ENCODE measurements around the gene LSP1.

DNA sequence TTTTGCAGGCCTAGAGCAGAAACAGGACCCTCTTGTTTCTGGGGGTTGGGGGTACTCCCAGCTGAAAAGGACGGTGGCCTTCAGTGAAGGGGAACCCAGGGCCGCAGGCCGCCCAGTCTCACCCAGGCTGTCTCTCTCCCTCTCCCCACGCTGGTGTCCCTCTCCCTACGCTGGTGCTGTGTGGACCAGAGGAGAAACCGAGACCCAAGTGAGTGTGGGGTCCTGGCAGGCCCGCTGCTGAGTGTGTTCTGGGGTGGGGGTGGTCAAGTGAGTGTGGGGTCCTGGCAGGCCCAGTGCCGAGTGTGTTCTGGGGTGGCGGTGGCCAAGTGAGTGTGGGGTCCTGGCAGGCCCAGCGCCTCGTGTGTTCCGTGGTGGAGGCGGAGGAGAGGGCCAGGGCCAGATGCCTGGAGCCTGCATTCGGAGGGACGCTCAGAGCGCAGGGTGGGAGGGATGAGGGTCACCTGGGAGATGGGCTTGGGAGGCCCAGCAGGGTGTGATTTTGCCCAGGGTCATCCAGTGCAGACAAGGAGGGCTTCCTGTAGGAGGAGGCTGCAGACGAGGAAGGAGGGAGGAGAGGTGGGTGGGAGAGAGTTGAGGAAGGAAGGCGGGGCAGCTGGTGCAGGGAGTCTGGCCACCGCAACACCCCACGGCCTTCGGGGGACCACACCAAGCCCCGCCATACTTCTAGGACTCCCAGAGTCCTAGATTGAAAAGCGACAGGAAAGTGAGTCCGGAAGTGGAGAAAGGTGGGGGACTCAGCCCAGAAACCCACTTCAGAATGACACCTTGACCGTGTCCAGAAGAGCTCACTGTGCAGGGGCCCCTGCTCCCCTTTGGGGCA is 77.0 kb downstream of the LSP1 start:
- TF ChIP-seq TAF1 (IDR thresholded peaks at IDR 0.05; ENCODE audit: borderline replicate concordance, low read depth, low read length) (no peak), POLR2A (IDR thresholded peaks at IDR 0.05; ENCODE audit: low read depth, low read length) (no peak)
